Activated T-helper 1 cell treated with anti-CD3 and anti-CD28 coated beads, Interleukin-12 subunit alpha, Interleukin-12 subunit beta, Interleukin-2, Interleukin-4 antibody, amounts not matched to agents 30 ng/mL and 10 ng/mL and 1 ng/mL, durations not matched to agents 14 hours and 24 hours and 36 hours (primary cell): ENCODE measurements around the gene TTC28. TPM values are rescaled to one million over a fixed set of nuclear protein-coding genes. Genes with fewer than 3 reads are reported as not detected.
"Not testable (repeated sequence)": the region's sequence is repeated elsewhere in the genome, so short reads cannot be mapped to it uniquely, and the experiment has no call there.

Experiments used
- DNase-seq: peaks from one replicate; pipeline ENCODE4 v3.0.0; 2021; ENCODE audit warnings: low spot score
- H3K27ac Mint-ChIP-seq: one replicate; pipeline ENCODE4 v1.8.0; 2021; ENCODE audit warnings: mild to moderate bottlenecking, mixed read lengths
- H3K27me3 Mint-ChIP-seq: one replicate; pipeline ENCODE4 v1.8.0; 2022; ENCODE audit warnings: mild to moderate bottlenecking, moderate library complexity, mixed read lengths; ENCODE audit not compliant: insufficient read depth
- H3K36me3 Mint-ChIP-seq: one replicate; pipeline ENCODE4 v1.8.0; 2021; ENCODE audit warnings: low read depth, mixed read lengths
- H3K4me1 Mint-ChIP-seq: one replicate; pipeline ENCODE4 v1.8.0; 2021; ENCODE audit warnings: low read depth, mixed read lengths
- H3K4me3 Mint-ChIP-seq: one replicate; pipeline ENCODE4 v1.8.0; 2021; ENCODE audit warnings: mild to moderate bottlenecking, moderate library complexity, mixed read lengths
- H3K9me3 Mint-ChIP-seq: one replicate; pipeline ENCODE4 v1.8.0; 2021; ENCODE audit warnings: mixed read lengths
- intact Hi-C: fragments of 100-400 bp; cut with micrococcal nuclease; formaldehyde crosslinking; loops from one replicate; pipeline ENCODE4 v1.15.1; 2024
- total RNA-seq: library from RNA; stranded (reverse); gene quantifications from 2 replicates; pipeline ENCODE4 v1.2.3, GENCODE V29; 2022

Gene TTC28
- total RNA-seq, 1 donor from 2014 or later, result 2.4 TPM

DNA sequence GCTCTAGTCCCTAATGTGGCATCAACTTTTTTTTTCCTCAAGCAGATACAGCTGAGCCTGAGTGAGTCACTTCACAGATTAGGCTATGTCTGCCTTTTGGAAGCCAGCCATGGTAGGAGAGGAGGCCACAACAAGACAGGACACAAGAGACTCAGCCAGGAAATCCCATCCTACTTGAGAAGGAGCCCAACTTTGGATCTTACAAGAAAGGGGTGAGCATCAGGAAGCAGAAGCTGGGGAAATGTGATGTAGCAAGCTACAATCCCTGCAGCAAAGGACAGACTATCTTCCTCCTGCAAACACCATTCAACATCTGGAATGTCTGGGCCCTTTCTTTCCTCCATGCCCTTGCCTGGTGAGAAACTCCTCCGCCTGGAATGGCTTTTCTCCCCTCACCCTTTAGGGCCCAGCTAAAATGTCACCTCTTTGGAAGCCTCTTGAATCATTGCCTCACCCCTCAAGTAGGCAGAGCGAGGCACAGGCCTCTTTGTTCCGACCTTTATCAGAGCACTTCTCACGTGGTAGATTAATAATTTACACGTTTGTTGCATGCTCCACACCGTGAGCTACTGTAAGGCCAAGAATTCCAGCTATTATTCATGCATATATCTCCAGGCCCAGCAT, 604.2 kb downstream of the TTC28 start:
- no peaks in the 10 kb centered on the region for H3K4me1 Mint-ChIP-seq
- H3K4me3 Mint-ChIP-seq, result no peak overlapping the region
- H3K36me3 Mint-ChIP-seq, result no peaks in the 10 kb centered on the region
- no peak overlapping the region for H3K27ac Mint-ChIP-seq
- intact Hi-C loops, result no loop called here
- H3K9me3 Mint-ChIP-seq, result no peaks in the 10 kb centered on the region
- H3K27me3 Mint-ChIP-seq, result peaks cover 3% of the 10 kb centered on the region
- no peak for DNase-seq

DNA sequence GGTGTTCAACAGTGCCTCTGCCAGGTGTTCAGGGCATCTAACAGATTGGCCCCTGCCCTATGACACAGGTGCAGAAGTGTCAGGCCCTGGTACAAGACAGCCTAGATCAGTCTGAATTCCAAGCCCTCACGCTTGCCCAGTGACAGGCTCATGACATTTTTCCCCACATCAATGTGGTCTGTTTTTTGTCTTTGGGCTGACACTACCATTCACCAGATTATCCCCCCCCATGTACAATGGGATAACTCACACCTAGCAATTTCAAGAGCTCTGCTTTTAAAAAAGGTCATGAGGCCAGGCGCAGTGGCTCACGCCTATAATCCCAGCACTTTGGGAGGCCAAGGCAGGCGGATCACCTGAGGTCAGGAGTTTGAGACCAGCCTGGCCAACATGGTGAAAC, 605.1 kb downstream of the TTC28 start:
- Mint-ChIP-seq H3K27ac (no peak overlapping the region), H3K9me3 (no peaks in the 10 kb centered on the region), H3K27me3 (peaks cover 5% of the 10 kb centered on the region), H3K36me3 (no peaks in the 10 kb centered on the region), H3K4me3 (no peak overlapping the region), H3K4me1 (no peaks in the 10 kb centered on the region)
- intact Hi-C loops, result no loop called here
- no peak for DNase-seq

DNA sequence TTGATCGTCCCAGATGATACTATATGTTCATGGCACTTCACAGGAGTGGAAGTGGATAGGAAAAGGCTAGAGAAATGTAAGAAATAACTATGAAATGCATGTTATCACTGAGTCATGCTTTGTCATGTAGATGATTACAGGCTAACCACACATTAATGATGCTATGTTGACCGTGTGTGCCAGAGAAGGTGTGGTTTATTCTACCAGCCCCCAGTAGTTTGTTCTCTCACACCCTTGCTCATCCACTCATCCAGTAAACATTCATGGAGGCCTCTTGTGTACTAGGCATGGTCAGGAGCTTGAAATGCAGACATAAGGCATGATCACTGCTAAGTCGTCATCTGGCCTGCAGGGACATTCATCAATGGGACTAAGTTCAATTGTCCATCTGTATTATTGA, 607.6 kb downstream of the TTC28 start:
- Mint-ChIP-seq H3K36me3 (no peaks in the 10 kb centered on the region), H3K4me3 (no peak overlapping the region)
- intact Hi-C loops, result no loop called here

GRCh38 chr22:28068826-28069225, 610.8 kb downstream of the TTC28 start:
- H3K36me3 Mint-ChIP-seq, result no peaks in the 10 kb centered on the region
- H3K27ac Mint-ChIP-seq, result no peak overlapping the region
- no peaks in the 10 kb centered on the region for H3K9me3 Mint-ChIP-seq
- no peak overlapping the region for H3K4me3 Mint-ChIP-seq
- no peak for DNase-seq
- H3K27me3 Mint-ChIP-seq, result peaks cover 2% of the 10 kb centered on the region
- intact Hi-C loops, result no loop called here
- H3K4me1 Mint-ChIP-seq, result no peaks in the 10 kb centered on the region

More for the DNA sequence above, 607.6 kb downstream of the TTC28 start:
- peaks cover 5% of the 10 kb centered on the region for H3K27me3 Mint-ChIP-seq
- DNase-seq, result no peak
- no peaks in the 10 kb centered on the region for H3K4me1 Mint-ChIP-seq
- H3K9me3 Mint-ChIP-seq, result no peaks in the 10 kb centered on the region
- H3K27ac Mint-ChIP-seq, result no peak overlapping the region

DNA sequence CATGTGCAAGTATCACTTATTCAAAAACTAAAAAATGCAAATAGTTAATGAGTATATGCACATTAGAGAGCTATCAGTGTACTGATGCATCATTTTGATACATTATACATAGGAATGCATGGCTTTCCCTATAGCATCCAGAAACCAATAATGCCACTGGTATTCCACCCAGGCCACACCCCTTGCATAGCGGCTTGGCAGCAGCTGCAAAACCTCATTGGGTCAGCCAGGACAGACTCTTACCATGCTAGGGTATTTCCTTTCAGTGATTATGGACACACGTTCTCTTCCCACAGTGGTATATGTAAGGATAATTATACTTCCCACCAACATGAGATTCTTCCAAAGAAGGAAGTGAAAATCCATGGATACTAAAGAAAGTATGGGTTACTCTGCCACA, 614.7 kb downstream of the TTC28 start:
- H3K27ac Mint-ChIP-seq, result no peak overlapping the region
- no peak overlapping the region for H3K4me3 Mint-ChIP-seq
- peaks cover 4% of the 10 kb centered on the region for H3K27me3 Mint-ChIP-seq
- intact Hi-C loops, result no loop called here
- H3K9me3 Mint-ChIP-seq, result no peaks in the 10 kb centered on the region
- H3K4me1 Mint-ChIP-seq, result no peaks in the 10 kb centered on the region
- no peak for DNase-seq
- H3K36me3 Mint-ChIP-seq, result no peaks in the 10 kb centered on the region

DNA sequence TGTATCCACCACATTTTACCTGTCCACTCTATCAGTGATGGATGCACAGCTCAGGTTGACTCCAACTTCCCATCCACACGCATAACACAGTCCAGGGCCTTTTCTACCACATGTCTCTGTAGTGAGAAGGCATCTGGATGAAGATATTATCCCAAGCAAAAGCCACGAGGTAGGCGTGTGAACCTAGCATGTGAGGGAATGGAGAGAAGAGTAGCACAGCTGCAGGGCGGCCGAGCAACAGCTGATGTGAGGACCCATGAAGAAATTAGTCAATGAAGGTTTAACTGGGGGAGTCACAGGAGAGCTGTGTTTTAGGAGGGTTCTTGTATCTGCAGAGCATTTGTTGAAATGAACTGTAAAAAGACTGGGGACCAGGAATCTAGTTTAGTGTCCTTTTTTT, 616.0 kb downstream of the TTC28 start:
- Mint-ChIP-seq H3K27me3 (peaks cover 4% of the 10 kb centered on the region), H3K36me3 (no peaks in the 10 kb centered on the region), H3K4me3 (no peak overlapping the region)

GRCh38 chr22:28060594-28060993, 619.0 kb downstream of the TTC28 start:
- intact Hi-C loops, H3K27me3 Mint-ChIP-seq, H3K4me1 Mint-ChIP-seq, DNase-seq, H3K36me3 Mint-ChIP-seq, H3K4me3 Mint-ChIP-seq, H3K27ac Mint-ChIP-seq, H3K9me3 Mint-ChIP-seq: not testable (repeated sequence)

More for the DNA sequence above, 616.0 kb downstream of the TTC28 start:
- intact Hi-C loops, result no loop called here
- Mint-ChIP-seq H3K27ac (no peak overlapping the region), H3K4me1 (no peaks in the 10 kb centered on the region), H3K9me3 (no peaks in the 10 kb centered on the region)
- DNase-seq, result no peak

GRCh38 chr22:28058036-28058435, 621.6 kb downstream of the TTC28 start:
- H3K4me3 Mint-ChIP-seq, result no peak overlapping the region
- no peak for DNase-seq
- H3K27ac Mint-ChIP-seq, result no peak overlapping the region
- peaks cover 4% of the 10 kb centered on the region for H3K27me3 Mint-ChIP-seq
- no peaks in the 10 kb centered on the region for H3K9me3 Mint-ChIP-seq
- H3K36me3 Mint-ChIP-seq, result no peaks in the 10 kb centered on the region
- intact Hi-C loops, result loop anchor here (10.0 kb wide), 1 partner anchor 167 kb away; no protein-coding TSS in a partner anchor
- no peaks in the 10 kb centered on the region for H3K4me1 Mint-ChIP-seq

DNA sequence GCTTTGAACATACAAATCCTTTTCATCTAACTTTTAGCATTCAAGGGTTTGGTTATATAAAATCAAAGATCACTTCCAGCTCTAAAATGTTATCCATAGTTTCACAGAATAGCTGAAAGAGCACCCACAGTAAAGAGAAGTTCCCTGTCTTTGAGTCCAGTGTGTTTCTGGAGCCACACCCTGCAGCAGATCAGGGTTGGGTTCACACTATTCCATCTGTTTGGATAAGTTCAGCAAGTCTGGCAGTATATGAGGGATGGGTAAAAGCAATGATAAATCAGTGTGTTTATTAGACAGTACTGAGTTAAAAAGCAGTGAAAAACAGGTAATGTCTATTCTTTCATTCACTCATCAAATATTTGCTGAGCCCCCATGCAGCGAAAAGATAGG, 624.8 kb downstream of the TTC28 start:
- Mint-ChIP-seq H3K27me3 (no peaks in the 10 kb centered on the region), H3K9me3 (no peaks in the 10 kb centered on the region), H3K4me3 (no peak overlapping the region), H3K36me3 (no peaks in the 10 kb centered on the region), H3K4me1 (no peaks in the 10 kb centered on the region), H3K27ac (no peak overlapping the region)
- intact Hi-C loops, result loop anchor here (10.0 kb wide), 1 partner anchor 170 kb away; no protein-coding TSS in a partner anchor
- no peak for DNase-seq

DNA sequence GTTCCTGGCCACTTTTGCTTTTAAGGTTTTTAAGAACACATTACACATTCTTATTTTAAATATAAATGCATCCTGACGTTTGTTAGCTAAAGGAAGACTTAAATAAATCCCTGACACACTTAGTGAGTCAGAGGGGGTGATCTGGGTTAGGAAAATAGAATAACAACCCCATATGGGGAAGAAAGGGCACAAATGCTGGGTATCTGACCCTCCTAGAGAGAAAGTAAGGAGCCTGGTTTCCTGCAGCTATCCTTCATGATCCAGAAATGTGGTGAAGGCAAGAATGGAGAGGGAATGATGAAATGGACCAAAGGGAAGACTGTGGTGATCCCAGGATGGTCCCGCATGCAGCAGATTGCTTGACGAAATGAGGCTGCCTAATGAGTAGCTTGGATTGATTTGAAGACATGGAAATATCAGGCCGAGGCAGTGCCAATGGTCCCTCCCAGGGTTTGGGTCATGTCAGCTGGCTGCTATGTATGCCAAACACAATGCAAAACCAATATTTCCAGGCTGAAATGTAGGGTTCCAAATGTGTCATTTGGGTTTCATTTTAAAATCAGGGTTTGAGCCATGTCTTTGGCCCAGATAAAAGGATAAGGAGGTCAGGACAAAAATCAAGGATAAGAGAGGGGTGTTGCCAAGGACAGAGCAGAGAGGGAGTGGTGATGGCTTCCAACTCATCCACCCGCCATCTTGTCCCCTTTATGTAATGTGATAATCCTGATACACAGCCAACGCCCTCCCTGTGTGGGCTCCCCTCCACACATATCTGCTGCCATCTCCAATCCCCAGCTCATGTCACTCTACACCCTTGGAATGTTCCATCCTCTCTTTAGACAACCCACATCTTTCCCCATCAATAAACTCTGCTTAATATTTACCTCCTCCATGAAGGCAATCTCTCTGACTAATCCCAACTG, 625.5 kb downstream of the TTC28 start:
- intact Hi-C loops, result loop anchor here (10.0 kb wide), 1 partner anchor 171 kb away; no protein-coding TSS in a partner anchor
- Mint-ChIP-seq H3K27ac (no peak overlapping the region), H3K9me3 (no peaks in the 10 kb centered on the region), H3K4me1 (no peaks in the 10 kb centered on the region), H3K4me3 (no peak overlapping the region), H3K27me3 (no peaks in the 10 kb centered on the region), H3K36me3 (no peaks in the 10 kb centered on the region)
- DNase-seq, result no peak

DNA sequence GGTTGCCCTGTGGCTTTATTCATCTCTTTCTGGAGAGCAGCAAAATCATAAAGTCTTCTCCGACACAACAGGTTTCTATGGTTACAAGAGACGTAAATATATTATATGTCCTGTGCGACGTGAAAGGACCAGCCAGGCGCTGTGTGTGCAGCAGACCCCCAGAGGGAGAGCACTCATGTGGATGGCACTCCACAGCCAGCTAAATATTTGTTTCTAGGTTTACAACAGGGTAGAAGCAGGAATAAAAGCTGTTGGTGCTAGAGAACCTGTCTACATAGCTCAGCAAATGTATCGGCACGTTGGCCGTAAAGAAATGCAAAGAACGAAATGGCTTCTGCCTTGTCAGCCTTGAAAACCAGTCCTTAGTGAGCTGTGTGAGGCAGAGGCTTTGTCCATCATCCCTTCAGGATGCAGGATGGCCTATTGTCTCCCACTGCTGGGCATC, 626.8 kb downstream of the TTC28 start:
- H3K4me3 Mint-ChIP-seq, result no peak overlapping the region
- intact Hi-C loops, result loop anchor here (10.0 kb wide), 1 partner anchor 172 kb away; no protein-coding TSS in a partner anchor

DNA sequence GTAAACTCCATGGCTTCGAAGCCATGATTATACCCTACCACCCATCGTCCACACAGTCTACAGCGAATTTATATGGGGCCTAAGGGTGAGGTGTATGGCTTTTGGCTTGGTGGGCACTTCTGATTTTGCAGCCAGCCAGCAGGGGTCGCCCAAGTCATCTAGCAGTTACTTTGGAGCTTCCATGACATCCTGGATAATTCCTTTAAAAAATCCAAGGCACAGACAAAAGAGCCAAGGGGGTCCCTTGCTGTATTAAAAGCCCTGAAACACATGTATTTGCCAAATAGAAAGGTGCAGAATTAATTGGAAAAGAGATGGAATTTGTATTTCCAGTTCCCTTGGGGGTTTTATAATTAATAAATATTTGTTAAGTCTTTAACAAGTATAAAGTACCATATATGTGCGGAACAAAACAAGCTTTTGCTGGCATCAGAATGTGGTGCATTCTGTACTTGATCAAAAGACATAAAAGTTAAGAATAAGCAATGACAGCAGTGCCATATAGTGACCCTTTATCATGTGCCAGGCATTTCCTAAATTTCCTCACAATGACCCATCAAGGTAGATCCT, 627.8 kb downstream of the TTC28 start:
- H3K9me3 Mint-ChIP-seq, result no peaks in the 10 kb centered on the region
- H3K4me3 Mint-ChIP-seq, result no peak overlapping the region
- no peaks in the 10 kb centered on the region for H3K4me1 Mint-ChIP-seq
- no peaks in the 10 kb centered on the region for H3K36me3 Mint-ChIP-seq
- no peaks in the 10 kb centered on the region for H3K27me3 Mint-ChIP-seq
- no peak overlapping the region for H3K27ac Mint-ChIP-seq
- intact Hi-C loops, result loop anchor here (1.0 to 10.0 kb wide), 3 partner anchors 173 to 542 kb away; no protein-coding TSS in a partner anchor
- no peak for DNase-seq

More for the DNA sequence above, 626.8 kb downstream of the TTC28 start:
- no peak for DNase-seq
- Mint-ChIP-seq H3K36me3 (no peaks in the 10 kb centered on the region), H3K27ac (no peak overlapping the region), H3K9me3 (no peaks in the 10 kb centered on the region), H3K4me1 (no peaks in the 10 kb centered on the region), H3K27me3 (no peaks in the 10 kb centered on the region)
